NCI-H1105 treated with DMSO at 0.1 percent for 48 hours (cell line): ENCODE results near the gene SCARB1.

ENCODE experiments used
- DNase-seq: peaks from one replicate; lab custom pipeline; 2025; lab: John Stamatoyannopoulos, UW

Gene SCARB1

GRCh38 chr12:124730455-124730932 is 133.2 kb downstream of the SCARB1 start:
- DNase-seq = peak; percentile 24

- DNase-seq = no peak
Observed at GRCh38 chr12:124727922-124728321, 135.7 kb downstream of the SCARB1 start.

GRCh38 chr12:124727264-124727800 is 136.3 kb downstream of the SCARB1 start:
- DNase-seq = no peak
